ENCODE data around the gene SLC24A1. TPM values are rescaled to one million over a fixed set of nuclear protein-coding genes. Genes with fewer than 3 reads are reported as not detected.

The SLC24A1 gene
- total RNA-seq, 1 donor from 2014 or later: 5.4 TPM

- Mint-ChIP-seq H3K9me3 (no peaks in the 10 kb centered on the region), H3K4me3 (no peak overlapping the region), H3K4me1 (no peaks in the 10 kb centered on the region), H3K27me3 (ENCODE audit: low read depth) (no peaks in the 10 kb centered on the region), H3K36me3 (ENCODE audit: low read depth) (no peaks in the 10 kb centered on the region), H3K27ac (ENCODE audit: unreplicated experiment) (no peak overlapping the region)
- DNase-seq (ENCODE audit: low read depth, low spot score): no peak
- no peak for TF ChIP-seq CTCF (conservative IDR thresholded peaks at IDR 0.05)
Observed at GRCh38 chr15:65619626-65620290, 2.0 kb upstream of the SLC24A1 start.

- H3K9me3 Mint-ChIP-seq: no peaks in the 10 kb centered on the region
- no peaks in the 10 kb centered on the region for H3K4me1 Mint-ChIP-seq
- no peak overlapping the region for H3K27ac Mint-ChIP-seq (ENCODE audit: unreplicated experiment)
- H3K4me3 Mint-ChIP-seq: no peak overlapping the region
- no peaks in the 10 kb centered on the region for H3K27me3 Mint-ChIP-seq (ENCODE audit: low read depth)
- TF ChIP-seq CTCF (conservative IDR thresholded peaks at IDR 0.05): no peak
- no peaks in the 10 kb centered on the region for H3K36me3 Mint-ChIP-seq (ENCODE audit: low read depth)
- DNase-seq (ENCODE audit: low read depth, low spot score): no peak
Observed at GRCh38 chr15:65620833-65621232, 905 bp upstream of the SLC24A1 start.

GRCh38 chr15:65623103-65623502 lies 1.4 kb downstream of the SLC24A1 start:
- H3K27ac Mint-ChIP-seq (ENCODE audit: unreplicated experiment): no peak overlapping the region
- H3K27me3 Mint-ChIP-seq (ENCODE audit: low read depth): no peaks in the 10 kb centered on the region
- H3K36me3 Mint-ChIP-seq (ENCODE audit: low read depth): no peaks in the 10 kb centered on the region
- H3K4me1 Mint-ChIP-seq: no peaks in the 10 kb centered on the region
- no peaks in the 10 kb centered on the region for H3K9me3 Mint-ChIP-seq
- no peak for DNase-seq (ENCODE audit: low read depth, low spot score)
- no peak for TF ChIP-seq CTCF (conservative IDR thresholded peaks at IDR 0.05)
- H3K4me3 Mint-ChIP-seq: no peak overlapping the region

GRCh38 chr15:65626856-65627255 lies 5.1 kb downstream of the SLC24A1 start:
- H3K4me3 Mint-ChIP-seq: no peak overlapping the region
- H3K9me3 Mint-ChIP-seq: no peaks in the 10 kb centered on the region
- H3K4me1 Mint-ChIP-seq: no peaks in the 10 kb centered on the region
- H3K27ac Mint-ChIP-seq (ENCODE audit: unreplicated experiment): no peak overlapping the region
- DNase-seq (ENCODE audit: low read depth, low spot score): no peak
- H3K36me3 Mint-ChIP-seq (ENCODE audit: low read depth): no peaks in the 10 kb centered on the region
- no peaks in the 10 kb centered on the region for H3K27me3 Mint-ChIP-seq (ENCODE audit: low read depth)
- no peak for TF ChIP-seq CTCF (conservative IDR thresholded peaks at IDR 0.05)

GRCh38 chr15:65629548-65629947 lies 7.8 kb downstream of the SLC24A1 start:
- Mint-ChIP-seq H3K4me1 (no peaks in the 10 kb centered on the region), H3K36me3 (ENCODE audit: low read depth) (no peaks in the 10 kb centered on the region), H3K9me3 (no peaks in the 10 kb centered on the region), H3K27ac (ENCODE audit: unreplicated experiment) (no peak overlapping the region), H3K4me3 (no peak overlapping the region), H3K27me3 (ENCODE audit: low read depth) (no peaks in the 10 kb centered on the region)
- TF ChIP-seq CTCF (conservative IDR thresholded peaks at IDR 0.05): no peak
- no peak for DNase-seq (ENCODE audit: low read depth, low spot score)

All from neural crest cell (in vitro differentiated cells).